Measurements from ENCODE around the gene KCNK10. TPM values are rescaled to one million over a fixed set of nuclear protein-coding genes. Genes with fewer than 3 reads are reported as not detected.

The KCNK10 gene
- total RNA-seq, 2 donors from 2014 or later: not detected

DNA sequence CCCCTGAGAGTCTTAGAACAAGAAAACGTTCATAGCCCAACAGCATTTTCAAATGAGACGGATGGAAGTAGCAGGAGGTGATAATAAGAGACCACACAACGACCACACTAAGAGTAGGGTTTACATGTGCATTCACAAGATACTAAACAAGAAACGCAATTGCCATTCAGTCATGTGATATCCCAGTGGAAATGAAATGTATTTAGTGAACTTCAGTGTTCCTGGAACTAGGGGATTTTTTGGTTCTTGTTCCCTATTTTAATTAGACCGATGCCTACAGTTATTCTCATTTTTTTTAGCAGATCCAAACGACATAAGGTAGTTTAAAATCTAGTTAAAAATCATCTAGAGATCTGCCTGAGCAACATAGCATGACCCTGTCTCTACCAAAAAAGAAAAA lies 168.1 kb downstream of the KCNK10 start:
- H3K9me3 ChIP-seq: no peaks in the 10 kb centered on the region
- H3K27me3 ChIP-seq (replicated peaks; ENCODE audit: insufficient read depth): no peaks in the 10 kb centered on the region
- no peaks in the 10 kb centered on the region for H3K4me1 ChIP-seq (ENCODE audit: control insufficient read depth in 1 of 2, low read depth in 2 of 2)
- ATAC-seq (ENCODE audit: insufficient number of reproducible peaks, low FRiP score, low read depth): no peak
- no peak for DNase-seq (ENCODE audit: low spot score)
- no peaks in the 10 kb centered on the region for H3K36me3 ChIP-seq
- no peak overlapping the region for H3K4me3 ChIP-seq
- TF ChIP-seq, protein P1, sequence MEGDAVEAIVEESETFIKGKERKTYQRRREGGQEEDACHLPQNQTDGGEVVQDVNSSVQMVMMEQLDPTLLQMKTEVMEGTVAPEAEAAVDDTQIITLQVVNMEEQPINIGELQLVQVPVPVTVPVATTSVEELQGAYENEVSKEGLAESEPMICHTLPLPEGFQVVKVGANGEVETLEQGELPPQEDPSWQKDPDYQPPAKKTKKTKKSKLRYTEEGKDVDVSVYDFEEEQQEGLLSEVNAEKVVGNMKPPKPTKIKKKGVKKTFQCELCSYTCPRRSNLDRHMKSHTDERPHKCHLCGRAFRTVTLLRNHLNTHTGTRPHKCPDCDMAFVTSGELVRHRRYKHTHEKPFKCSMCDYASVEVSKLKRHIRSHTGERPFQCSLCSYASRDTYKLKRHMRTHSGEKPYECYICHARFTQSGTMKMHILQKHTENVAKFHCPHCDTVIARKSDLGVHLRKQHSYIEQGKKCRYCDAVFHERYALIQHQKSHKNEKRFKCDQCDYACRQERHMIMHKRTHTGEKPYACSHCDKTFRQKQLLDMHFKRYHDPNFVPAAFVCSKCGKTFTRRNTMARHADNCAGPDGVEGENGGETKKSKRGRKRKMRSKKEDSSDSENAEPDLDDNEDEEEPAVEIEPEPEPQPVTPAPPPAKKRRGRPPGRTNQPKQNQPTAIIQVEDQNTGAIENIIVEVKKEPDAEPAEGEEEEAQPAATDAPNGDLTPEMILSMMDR (IDR thresholded peaks at IDR 0.05): no peak
- no peak overlapping the region for H3K27ac ChIP-seq

DNA sequence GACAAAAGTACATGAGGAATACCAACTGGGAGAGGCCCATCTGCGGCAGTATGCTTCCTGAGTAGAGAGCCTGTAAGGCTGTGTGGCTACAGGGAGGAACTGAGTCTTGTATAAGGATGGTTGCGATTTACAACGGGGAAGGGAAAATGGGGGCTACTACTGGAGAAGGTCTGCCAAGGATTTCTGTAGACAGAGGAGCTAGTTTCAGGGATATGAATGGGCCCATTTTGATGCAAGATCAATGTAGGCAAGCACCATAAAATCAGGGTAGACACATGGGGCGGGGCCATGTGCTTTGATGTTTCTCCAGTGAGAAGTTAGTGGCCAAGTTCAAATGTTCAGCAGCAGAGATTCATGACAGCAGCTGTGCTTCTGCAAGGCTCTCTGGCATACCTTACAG lies 168.7 kb downstream of the KCNK10 start:
- no peaks in the 10 kb centered on the region for H3K4me1 ChIP-seq (ENCODE audit: control insufficient read depth in 1 of 2, low read depth in 2 of 2)
- no peaks in the 10 kb centered on the region for H3K36me3 ChIP-seq
- H3K27ac ChIP-seq: no peak overlapping the region
- no peaks in the 10 kb centered on the region for H3K27me3 ChIP-seq (replicated peaks; ENCODE audit: insufficient read depth)
- DNase-seq (ENCODE audit: low spot score) (no peak), ATAC-seq (ENCODE audit: insufficient number of reproducible peaks, low FRiP score, low read depth) (no peak)
- TF ChIP-seq, protein P1 (IDR thresholded peaks at IDR 0.05): no peak
- H3K9me3 ChIP-seq: no peaks in the 10 kb centered on the region
- H3K4me3 ChIP-seq: no peak overlapping the region

DNA sequence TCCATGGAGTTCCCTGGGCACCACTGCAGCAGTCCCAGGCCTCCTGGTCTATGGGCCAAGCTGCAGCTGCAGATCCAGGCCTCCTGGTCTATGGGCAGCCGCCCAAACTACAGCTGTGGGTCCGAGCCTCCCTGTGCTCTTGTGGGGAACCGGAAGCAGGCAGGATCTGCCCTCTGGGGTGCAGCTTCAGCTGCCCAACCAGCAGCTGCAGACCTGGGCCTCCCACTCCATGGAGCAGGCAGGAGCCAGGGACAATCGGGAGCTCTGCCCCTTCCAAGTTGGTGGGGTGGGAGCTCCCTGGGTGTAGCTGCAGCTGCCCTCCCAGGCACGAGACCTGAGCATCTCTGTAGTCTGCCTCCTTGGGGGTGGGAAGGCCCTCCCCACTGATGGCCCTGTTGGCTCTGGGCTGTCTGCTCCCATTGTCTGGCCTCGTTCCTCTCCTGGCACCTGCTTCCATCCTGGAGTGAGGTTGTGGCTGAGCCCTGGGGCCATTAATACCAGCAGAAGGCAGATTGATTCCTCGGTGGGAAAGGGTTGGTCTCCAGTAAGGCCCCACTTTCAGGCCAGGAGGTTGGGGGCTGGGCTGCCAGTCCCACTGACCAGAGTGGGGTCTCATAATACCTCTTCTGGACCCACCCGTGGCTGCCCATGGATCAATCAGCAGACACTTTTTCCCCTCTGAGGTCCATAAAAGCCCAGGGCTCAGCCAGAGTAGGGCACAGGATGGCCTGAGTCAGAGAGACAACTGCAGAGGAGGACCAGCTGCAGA lies 176.0 kb downstream of the KCNK10 start:
- TF ChIP-seq, protein P1 (IDR thresholded peaks at IDR 0.05): no peak
- H3K27ac ChIP-seq: no peak overlapping the region
- no peak overlapping the region for H3K4me3 ChIP-seq
- H3K27me3 ChIP-seq (replicated peaks; ENCODE audit: insufficient read depth): no peaks in the 10 kb centered on the region
- no peaks in the 10 kb centered on the region for H3K9me3 ChIP-seq
- no peak for DNase-seq (ENCODE audit: low spot score)
- no peaks in the 10 kb centered on the region for H3K36me3 ChIP-seq
- H3K4me1 ChIP-seq (ENCODE audit: control insufficient read depth in 1 of 2, low read depth in 2 of 2): no peaks in the 10 kb centered on the region
- no peak for ATAC-seq (ENCODE audit: insufficient number of reproducible peaks, low FRiP score, low read depth)

DNA sequence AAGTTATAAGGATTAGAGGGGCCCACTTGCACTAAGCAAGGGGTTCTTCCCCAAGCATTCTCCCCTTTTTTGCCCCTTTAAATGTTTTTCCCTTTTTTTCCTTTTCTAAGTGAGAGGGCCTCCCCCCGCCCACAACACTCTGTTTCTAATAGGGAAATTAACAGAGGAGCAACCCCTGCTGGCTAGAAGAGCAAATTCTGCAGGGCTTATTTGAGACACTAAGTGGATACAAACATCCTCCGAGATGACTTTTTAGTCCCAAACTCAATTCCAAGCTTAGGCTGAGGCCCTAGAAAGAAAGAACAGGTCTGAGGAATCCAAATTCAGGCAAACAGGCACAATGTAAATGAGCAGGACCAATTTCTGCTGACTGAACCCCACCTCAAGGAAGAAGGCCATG lies 179.3 kb downstream of the KCNK10 start:
- TF ChIP-seq, protein P1 (IDR thresholded peaks at IDR 0.05): no peak
- Histone ChIP-seq H3K4me1 (ENCODE audit: control insufficient read depth in 1 of 2, low read depth in 2 of 2) (no peaks in the 10 kb centered on the region), H3K4me3 (no peak overlapping the region), H3K27ac (no peak overlapping the region), H3K27me3 (replicated peaks; ENCODE audit: insufficient read depth) (no peaks in the 10 kb centered on the region), H3K9me3 (no peaks in the 10 kb centered on the region), H3K36me3 (no peaks in the 10 kb centered on the region)
- ATAC-seq (ENCODE audit: insufficient number of reproducible peaks, low FRiP score, low read depth) (no peak), DNase-seq (ENCODE audit: low spot score) (no peak)

DNA sequence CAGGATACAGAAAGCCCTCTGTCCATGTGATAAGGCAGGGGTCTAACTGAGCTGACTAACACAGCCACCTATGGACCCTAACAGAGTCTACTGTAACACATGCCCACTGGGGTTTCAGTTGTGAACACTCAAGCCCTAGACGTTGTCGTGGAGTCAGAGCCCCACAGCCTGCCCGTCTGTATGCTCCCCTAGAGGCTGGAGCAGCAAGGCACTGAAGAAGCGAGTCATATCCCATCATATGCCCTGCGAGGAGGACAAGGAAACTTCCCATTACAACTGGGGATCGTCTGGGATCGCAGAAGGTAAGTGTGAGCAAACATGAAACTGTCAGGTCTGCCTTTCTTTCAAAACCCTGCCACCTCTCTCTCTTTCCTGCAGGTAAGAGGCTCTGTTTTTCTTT lies 180.1 kb downstream of the KCNK10 start:
- TF ChIP-seq, protein P1 (IDR thresholded peaks at IDR 0.05): no peak
- ATAC-seq (ENCODE audit: insufficient number of reproducible peaks, low FRiP score, low read depth) (no peak), DNase-seq (ENCODE audit: low spot score) (no peak)
- Histone ChIP-seq H3K9me3 (no peaks in the 10 kb centered on the region), H3K4me1 (ENCODE audit: control insufficient read depth in 1 of 2, low read depth in 2 of 2) (no peaks in the 10 kb centered on the region), H3K4me3 (no peak overlapping the region), H3K27ac (no peak overlapping the region), H3K36me3 (no peaks in the 10 kb centered on the region), H3K27me3 (replicated peaks; ENCODE audit: insufficient read depth) (no peaks in the 10 kb centered on the region)
